ENCODE results near the gene RTBDN.

Gene RTBDN

DNA sequence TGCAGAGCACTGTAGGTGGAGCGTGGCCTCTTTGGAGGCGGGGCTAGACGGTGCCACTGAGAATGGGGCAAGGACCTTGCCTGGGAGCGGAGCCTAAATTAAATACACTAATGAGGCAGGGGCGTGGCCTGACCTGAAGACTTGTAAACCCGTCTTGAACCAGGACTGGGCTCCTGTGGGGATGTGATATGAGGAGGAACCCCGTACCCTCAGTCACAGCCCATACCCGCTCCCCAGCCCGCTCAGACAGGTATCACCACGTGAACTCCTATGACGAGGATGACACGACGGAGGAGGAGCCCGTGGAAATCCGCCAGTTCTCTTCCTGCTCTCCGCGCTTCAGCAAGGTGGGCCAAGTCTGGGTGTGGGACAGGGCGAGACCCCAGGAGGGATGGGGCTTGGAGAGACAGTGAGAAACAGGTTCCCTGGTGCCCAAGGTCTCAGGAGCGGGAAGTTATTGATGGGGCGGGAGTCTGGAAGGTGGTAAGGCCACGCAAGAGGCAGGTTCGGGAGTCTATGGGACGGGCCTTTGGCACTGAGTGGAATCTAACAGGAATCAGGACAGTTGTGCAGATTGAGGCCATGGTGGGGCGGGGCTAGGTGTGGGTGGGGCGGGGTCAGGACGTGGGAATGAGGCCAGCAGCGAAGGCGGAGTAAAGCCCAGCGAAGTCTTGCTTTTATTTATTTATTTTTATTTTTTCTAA lies 32.2 kb upstream of the RTBDN start:
- no peak for DNase-seq (ENCODE audit: low spot score)
- in situ Hi-C loops (cut with MboI; ENCODE audit: low pct_unique_long_range_greater_than_20kb, low sequenced_read_pairs, unreplicated experiment) = no loop called here
- TF ChIP-seq CTCF (IDR thresholded peaks at IDR 0.05; ENCODE audit: extremely low read depth, insufficient read depth, missing control alignments) = no peak

- in situ Hi-C loops (cut with MboI; ENCODE audit: low pct_unique_long_range_greater_than_20kb, low sequenced_read_pairs, unreplicated experiment) = no loop called here
- DNase-seq (ENCODE audit: low spot score) = no peak
- TF ChIP-seq CTCF (IDR thresholded peaks at IDR 0.05; ENCODE audit: extremely low read depth, insufficient read depth, missing control alignments) = no peak
These were observed 31.5 kb upstream of the RTBDN start for GRCh38 chr19:12865746-12866415.

DNA sequence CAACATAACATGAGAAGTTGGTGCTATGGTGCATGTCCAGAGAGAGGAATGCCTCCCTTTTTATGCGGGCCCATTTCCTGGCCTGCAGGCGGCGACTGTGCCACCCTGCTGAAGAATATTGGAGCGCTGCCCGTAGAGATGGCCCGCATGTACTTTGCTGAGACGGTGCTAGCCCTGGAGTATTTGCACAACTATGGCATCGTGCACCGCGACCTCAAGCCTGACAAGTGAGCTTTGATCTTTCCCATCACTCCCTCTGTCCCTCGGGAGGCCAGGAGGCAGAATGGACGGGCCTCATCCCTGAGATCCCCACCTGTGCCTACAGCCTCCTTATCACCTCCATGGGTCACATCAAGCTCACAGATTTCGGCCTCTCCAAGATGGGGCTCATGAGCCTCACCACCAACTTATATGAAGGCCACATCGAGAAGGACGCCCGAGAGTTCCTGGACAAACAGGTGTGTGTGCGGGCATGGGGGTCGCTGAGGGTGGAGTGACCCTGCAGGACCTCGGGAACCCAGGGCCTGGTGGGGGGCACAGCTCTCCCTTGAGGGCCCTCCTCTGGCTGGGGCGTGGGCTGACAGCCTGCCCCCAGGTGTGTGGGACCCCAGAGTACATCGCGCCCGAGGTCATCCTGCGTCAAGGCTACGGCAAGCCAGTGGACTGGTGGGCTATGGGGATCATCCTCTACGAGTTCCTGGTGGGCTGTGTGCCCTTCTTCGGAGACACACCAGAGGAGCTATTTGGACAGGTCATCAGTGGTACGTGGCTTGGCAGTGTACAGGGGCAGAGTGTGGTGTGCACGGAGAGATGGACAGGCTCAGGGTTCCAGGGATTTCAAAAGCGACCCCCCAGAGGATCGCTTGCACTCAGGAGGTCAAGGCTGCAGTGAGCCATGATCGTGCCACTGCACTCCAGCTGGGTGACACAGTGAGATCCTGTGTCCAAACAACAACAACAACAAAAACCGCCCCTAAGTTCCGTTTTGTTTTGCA lies 30.6 kb upstream of the RTBDN start:
- TF ChIP-seq CTCF (IDR thresholded peaks at IDR 0.05; ENCODE audit: extremely low read depth, insufficient read depth, missing control alignments) = no peak
- in situ Hi-C loops (cut with MboI; ENCODE audit: low pct_unique_long_range_greater_than_20kb, low sequenced_read_pairs, unreplicated experiment) = no loop called here
- DNase-seq (ENCODE audit: low spot score) = no peak

- in situ Hi-C loops (cut with MboI; ENCODE audit: low pct_unique_long_range_greater_than_20kb, low sequenced_read_pairs, unreplicated experiment) = no loop called here
- TF ChIP-seq CTCF (IDR thresholded peaks at IDR 0.05; ENCODE audit: extremely low read depth, insufficient read depth, missing control alignments) = no peak
- no peak for DNase-seq (ENCODE audit: low spot score)
These were observed 29.8 kb upstream of the RTBDN start for GRCh38 chr19:12864143-12864542.

GRCh38 chr19:12859546-12859945 lies 25.2 kb upstream of the RTBDN start:
- TF ChIP-seq CTCF (IDR thresholded peaks at IDR 0.05; ENCODE audit: extremely low read depth, insufficient read depth, missing control alignments) = no peak
- no peak for DNase-seq (ENCODE audit: low spot score)
- in situ Hi-C loops (cut with MboI; ENCODE audit: low pct_unique_long_range_greater_than_20kb, low sequenced_read_pairs, unreplicated experiment) = no loop called here
